ENCODE results near the gene NFAT5.

Gene NFAT5

GRCh38 chr16:69669577-69669976, 103.8 kb downstream of the NFAT5 start:
- Mint-ChIP-seq H3K27me3 (no peaks in the 10 kb centered on the region), H3K4me3 (no peak overlapping the region), H3K27ac (no peak overlapping the region), H3K36me3 (peaks cover 20% of the 10 kb centered on the region), H3K9me3 (no peaks in the 10 kb centered on the region), H3K4me1 (no peaks in the 10 kb centered on the region)
- DNase-seq, result no peak
- CTCF ChIA-PET, result interaction anchor here (1.3 kb wide), 1 partner anchor 273 kb away, joined by 4 read pairs; no protein-coding TSS in a partner anchor

- DNase-seq, result no peak
- Mint-ChIP-seq H3K4me3 (no peak overlapping the region), H3K36me3 (peaks cover 25% of the 10 kb centered on the region), H3K4me1 (no peaks in the 10 kb centered on the region), H3K27ac (no peak overlapping the region), H3K27me3 (no peaks in the 10 kb centered on the region), H3K9me3 (no peaks in the 10 kb centered on the region)
- CTCF ChIA-PET, result no interaction called here
These were observed 106.7 kb downstream of the NFAT5 start for GRCh38 chr16:69672315-69672997.

GRCh38 chr16:69672998-69673713, 107.4 kb downstream of the NFAT5 start:
- Mint-ChIP-seq H3K9me3 (no peaks in the 10 kb centered on the region), H3K27me3 (no peaks in the 10 kb centered on the region), H3K27ac (no peak overlapping the region), H3K4me3 (no peak overlapping the region), H3K4me1 (no peaks in the 10 kb centered on the region), H3K36me3 (peaks cover 25% of the 10 kb centered on the region)
- CTCF ChIA-PET, result interaction anchor here (0.6 kb wide), 1 partner anchor 333 kb away, joined by 3 read pairs; no protein-coding TSS in a partner anchor
- DNase-seq, result no peak

GRCh38 chr16:69680358-69680757, 114.6 kb downstream of the NFAT5 start:
- no peak for DNase-seq
- Mint-ChIP-seq H3K27me3 (no peaks in the 10 kb centered on the region), H3K4me3 (no peak overlapping the region), H3K36me3 (peaks cover 12% of the 10 kb centered on the region), H3K27ac (no peak overlapping the region), H3K9me3 (no peaks in the 10 kb centered on the region), H3K4me1 (no peaks in the 10 kb centered on the region)
- CTCF ChIA-PET, result no interaction called here

- no peak overlapping the region for H3K27ac Mint-ChIP-seq
- H3K36me3 Mint-ChIP-seq, result peaks cover 23% of the 10 kb centered on the region
- no peak for DNase-seq
- H3K27me3 Mint-ChIP-seq, result no peaks in the 10 kb centered on the region
- no peaks in the 10 kb centered on the region for H3K4me1 Mint-ChIP-seq
- H3K4me3 Mint-ChIP-seq, result no peak overlapping the region
- no peaks in the 10 kb centered on the region for H3K9me3 Mint-ChIP-seq
- CTCF ChIA-PET, result no interaction called here
These were observed 122.8 kb downstream of the NFAT5 start for GRCh38 chr16:69688589-69688988.

GRCh38 chr16:69691980-69692911, 126.5 kb downstream of the NFAT5 start:
- no peak overlapping the region for H3K27ac Mint-ChIP-seq
- H3K9me3 Mint-ChIP-seq, result no peaks in the 10 kb centered on the region
- no peak for DNase-seq
- no peak overlapping the region for H3K4me3 Mint-ChIP-seq
- no peaks in the 10 kb centered on the region for H3K27me3 Mint-ChIP-seq
- peaks cover 37% of the 10 kb centered on the region for H3K36me3 Mint-ChIP-seq
- no peaks in the 10 kb centered on the region for H3K4me1 Mint-ChIP-seq
- CTCF ChIA-PET, result no interaction called here

GRCh38 chr16:69693916-69694315, 128.2 kb downstream of the NFAT5 start:
- no peaks in the 10 kb centered on the region for H3K9me3 Mint-ChIP-seq
- no peak overlapping the region for H3K27ac Mint-ChIP-seq
- CTCF ChIA-PET, result interaction anchor here (0.6 kb wide), 1 partner anchor 183 kb away, joined by 3 read pairs; no protein-coding TSS in a partner anchor
- H3K4me3 Mint-ChIP-seq, result no peak overlapping the region
- no peaks in the 10 kb centered on the region for H3K27me3 Mint-ChIP-seq
- no peaks in the 10 kb centered on the region for H3K4me1 Mint-ChIP-seq
- peaks cover 41% of the 10 kb centered on the region for H3K36me3 Mint-ChIP-seq
- no peak for DNase-seq

- H3K27ac Mint-ChIP-seq, result no peak overlapping the region
- H3K9me3 Mint-ChIP-seq, result no peaks in the 10 kb centered on the region
- no peaks in the 10 kb centered on the region for H3K27me3 Mint-ChIP-seq
- H3K4me1 Mint-ChIP-seq, result no peaks in the 10 kb centered on the region
- peaks cover 26% of the 10 kb centered on the region for H3K36me3 Mint-ChIP-seq
- H3K4me3 Mint-ChIP-seq, result no peak overlapping the region
- no peak for DNase-seq
- CTCF ChIA-PET, result interaction anchor here (0.7 kb wide), 1 partner anchor 56 kb away, joined by 3 read pairs; the partner anchor contains the start of gene NOB1
These were observed 132.6 kb downstream of the NFAT5 start for GRCh38 chr16:69698404-69698803.

- H3K4me3 Mint-ChIP-seq, result no peak overlapping the region
- no peak overlapping the region for H3K27ac Mint-ChIP-seq
- no peaks in the 10 kb centered on the region for H3K27me3 Mint-ChIP-seq
- peaks cover 21% of the 10 kb centered on the region for H3K36me3 Mint-ChIP-seq
- DNase-seq, result no peak
- H3K9me3 Mint-ChIP-seq, result no peaks in the 10 kb centered on the region
- CTCF ChIA-PET, result interaction anchor here (1.0 to 1.2 kb wide), 3 partner anchors 9 to 304 kb away, joined by 3 to 4 read pairs (median 3); no protein-coding TSS in a partner anchor
- H3K4me1 Mint-ChIP-seq, result no peaks in the 10 kb centered on the region
These were observed 134.1 kb downstream of the NFAT5 start for GRCh38 chr16:69699915-69700314.

GRCh38 chr16:69701452-69701851, 135.7 kb downstream of the NFAT5 start:
- Mint-ChIP-seq H3K4me1 (no peaks in the 10 kb centered on the region), H3K9me3 (no peaks in the 10 kb centered on the region), H3K4me3 (no peak overlapping the region), H3K27me3 (no peaks in the 10 kb centered on the region), H3K36me3 (peaks cover 13% of the 10 kb centered on the region), H3K27ac (no peak overlapping the region)
- CTCF ChIA-PET, result no interaction called here
- DNase-seq, result no peak

- no peak for DNase-seq
- Mint-ChIP-seq H3K27ac (no peak overlapping the region), H3K4me1 (no peaks in the 10 kb centered on the region), H3K36me3 (peaks cover 13% of the 10 kb centered on the region), H3K9me3 (no peaks in the 10 kb centered on the region), H3K27me3 (no peaks in the 10 kb centered on the region), H3K4me3 (no peak overlapping the region)
- CTCF ChIA-PET, result no interaction called here
These were observed 136.1 kb downstream of the NFAT5 start for GRCh38 chr16:69701866-69702265.

- Mint-ChIP-seq H3K36me3 (peaks cover 13% of the 10 kb centered on the region), H3K9me3 (no peaks in the 10 kb centered on the region), H3K4me3 (no peak overlapping the region), H3K27ac (no peak overlapping the region), H3K4me1 (no peaks in the 10 kb centered on the region), H3K27me3 (no peaks in the 10 kb centered on the region)
- DNase-seq, result no peak
- CTCF ChIA-PET, result interaction anchor here (0.8 kb wide), 1 partner anchor 227 kb away, joined by 3 read pairs; no protein-coding TSS in a partner anchor
These were observed 137.9 kb downstream of the NFAT5 start for GRCh38 chr16:69703638-69704037.

GRCh38 chr16:69706256-69706974, 140.6 kb downstream of the NFAT5 start:
- Mint-ChIP-seq H3K9me3 (no peaks in the 10 kb centered on the region), H3K27ac (no peak overlapping the region)
- CTCF ChIA-PET, result interaction anchor here (6.1 kb wide), 1 partner anchor 48 kb away, joined by 48 read pairs; the partner anchor contains the start of gene NOB1

More at GRCh38 chr16:69706256-69706974, 140.6 kb downstream of the NFAT5 start:
- H3K4me1 Mint-ChIP-seq, result peaks cover 4% of the 10 kb centered on the region
- H3K36me3 Mint-ChIP-seq, result peaks cover 14% of the 10 kb centered on the region
- DNase-seq, result no peak
- H3K27me3 Mint-ChIP-seq, result no peaks in the 10 kb centered on the region
- no peak overlapping the region for H3K4me3 Mint-ChIP-seq
